ENCODE results near the gene STYXL1.

STYXL1 gene

GRCh38 chr7:75951506-75951905, 96.3 kb downstream of the STYXL1 start:
- DNase-seq, result peak; percentile 16

GRCh38 chr7:75950111-75950681, 97.6 kb downstream of the STYXL1 start:
- DNase-seq, result no peak

- no peak for DNase-seq
Measured at GRCh38 chr7:75948179-75948578, 99.6 kb downstream of the STYXL1 start.
